Measurements from ENCODE around the gene RPS6KA4. TPM values are rescaled to one million over a fixed set of nuclear protein-coding genes. Genes with fewer than 3 reads are reported as not detected.

Gene RPS6KA4
- total RNA-seq, 1 experiment from 2014 or later = 148 TPM

DNA sequence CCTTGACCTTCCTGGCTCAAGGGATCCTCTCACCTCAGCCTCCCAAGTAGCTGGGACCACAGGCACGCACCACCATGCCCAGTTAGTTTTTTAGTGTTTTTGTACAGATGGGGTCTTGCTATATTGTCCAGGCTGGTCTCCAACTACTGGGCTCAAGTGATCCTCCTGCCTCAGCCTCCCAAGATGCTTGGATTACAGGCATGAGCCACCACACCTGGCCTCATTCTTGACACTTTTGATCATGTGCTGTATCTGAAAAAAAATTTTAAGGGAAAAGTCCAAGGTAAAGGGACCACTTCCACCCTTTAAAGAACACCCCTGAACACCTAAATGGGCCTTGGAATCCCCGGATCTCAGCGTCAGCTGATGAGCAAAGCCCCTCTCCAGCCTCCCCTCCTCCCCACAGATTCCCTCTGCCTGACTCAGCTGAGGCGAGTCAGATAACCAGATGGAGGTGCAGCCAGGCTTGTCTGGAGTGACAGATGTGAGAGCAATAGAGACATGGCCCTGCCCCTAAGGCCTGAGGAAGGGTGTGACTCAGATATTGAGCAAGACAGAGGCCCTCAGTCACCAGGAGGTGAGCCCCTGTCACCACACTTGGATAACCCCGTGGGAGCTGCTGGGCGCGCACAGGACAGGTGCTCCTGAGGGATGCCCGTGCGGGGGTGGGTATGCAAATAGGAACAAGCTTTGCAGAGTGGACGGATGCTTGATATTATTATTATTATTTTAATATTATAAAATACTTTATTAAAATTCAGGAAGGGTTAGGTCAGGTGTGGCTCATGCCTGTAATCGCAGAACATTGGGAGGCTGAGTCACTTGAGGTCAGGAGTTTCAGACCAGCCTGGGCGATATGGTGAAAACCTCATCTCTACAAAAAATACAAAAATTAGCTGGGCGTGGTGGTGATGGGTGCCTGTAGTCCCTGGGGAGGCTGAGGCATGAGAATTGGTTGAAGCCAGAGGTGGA lies 23.9 kb upstream of the RPS6KA4 start:
- no peaks in the 10 kb centered on the region for H3K9me2 ChIP-seq (replicated peaks; ENCODE audit: low read length)
- intact Hi-C loops (cut with micrococcal nuclease) = loop anchor here (2.0 kb wide), 1 partner anchor 18 kb away; the partner anchor contains the start of gene TRMT112
- H2AFZ ChIP-seq (ENCODE audit: low read length) = no peak overlapping the region
- H3K4me1 ChIP-seq (ENCODE audit: insufficient read depth, low read length) = peaks cover 28% of the 10 kb centered on the region
- no TSS peak for BruUV-seq (replicated peaks)
- no peaks in the 10 kb centered on the region for H3K9me3 ChIP-seq (ENCODE audit: low read length)
- no peak overlapping the region for H3K4me3 ChIP-seq (ENCODE audit: low read length)
- no peaks in the 10 kb centered on the region for H3K27me3 ChIP-seq (ENCODE audit: low read length)
- no peaks in the 10 kb centered on the region for H3K36me3 ChIP-seq (ENCODE audit: low read depth, low read length)
- TF ChIP-seq, protein P1, sequence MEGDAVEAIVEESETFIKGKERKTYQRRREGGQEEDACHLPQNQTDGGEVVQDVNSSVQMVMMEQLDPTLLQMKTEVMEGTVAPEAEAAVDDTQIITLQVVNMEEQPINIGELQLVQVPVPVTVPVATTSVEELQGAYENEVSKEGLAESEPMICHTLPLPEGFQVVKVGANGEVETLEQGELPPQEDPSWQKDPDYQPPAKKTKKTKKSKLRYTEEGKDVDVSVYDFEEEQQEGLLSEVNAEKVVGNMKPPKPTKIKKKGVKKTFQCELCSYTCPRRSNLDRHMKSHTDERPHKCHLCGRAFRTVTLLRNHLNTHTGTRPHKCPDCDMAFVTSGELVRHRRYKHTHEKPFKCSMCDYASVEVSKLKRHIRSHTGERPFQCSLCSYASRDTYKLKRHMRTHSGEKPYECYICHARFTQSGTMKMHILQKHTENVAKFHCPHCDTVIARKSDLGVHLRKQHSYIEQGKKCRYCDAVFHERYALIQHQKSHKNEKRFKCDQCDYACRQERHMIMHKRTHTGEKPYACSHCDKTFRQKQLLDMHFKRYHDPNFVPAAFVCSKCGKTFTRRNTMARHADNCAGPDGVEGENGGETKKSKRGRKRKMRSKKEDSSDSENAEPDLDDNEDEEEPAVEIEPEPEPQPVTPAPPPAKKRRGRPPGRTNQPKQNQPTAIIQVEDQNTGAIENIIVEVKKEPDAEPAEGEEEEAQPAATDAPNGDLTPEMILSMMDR (conservative IDR thresholded peaks at IDR 0.05; ENCODE audit: low read depth, low read length) = no peak
- no peak for TF ChIP-seq EZH2phosphoT487 (IDR thresholded peaks at IDR 0.05; ENCODE audit: borderline replicate concordance, low read length)
- TF ChIP-seq EZH2 (IDR thresholded peaks at IDR 0.05; ENCODE audit: low read length, unreplicated experiment) = no peak
- no peaks in the 10 kb centered on the region for H4K20me1 ChIP-seq (ENCODE audit: low read length)
- H3F3A ChIP-seq (ENCODE audit: low read length, unreplicated experiment) = peaks cover 5% of the 10 kb centered on the region
- DNase-seq (peak; percentile 100), ATAC-seq (peak; percentile 87)
- peak overlapping the region; percentile 68 for H3K4me2 ChIP-seq (ENCODE audit: low read length)
- no peak overlapping the region for H3K9ac ChIP-seq (ENCODE audit: low read length)
- H3K27ac ChIP-seq (ENCODE audit: low read length) = peak overlapping the region; percentile 55
- CTCF ChIA-PET = interaction anchor here (0.5 to 1.3 kb wide), 4 partner anchors 18 to 150 kb away, joined by 5 to 8 read pairs (median 7); partner anchors contain the start of genes PRDX5 and TRMT112
- POLR2A ChIA-PET (ENCODE audit: unreplicated experiment) = interaction anchor here (1.5 kb wide), 1 partner anchor 17 kb away, joined by 10 read pairs; the partner anchor contains the start of genes PRDX5 and TRMT112
- H3K79me2 ChIP-seq (ENCODE audit: low read length) = no peaks in the 10 kb centered on the region

DNA sequence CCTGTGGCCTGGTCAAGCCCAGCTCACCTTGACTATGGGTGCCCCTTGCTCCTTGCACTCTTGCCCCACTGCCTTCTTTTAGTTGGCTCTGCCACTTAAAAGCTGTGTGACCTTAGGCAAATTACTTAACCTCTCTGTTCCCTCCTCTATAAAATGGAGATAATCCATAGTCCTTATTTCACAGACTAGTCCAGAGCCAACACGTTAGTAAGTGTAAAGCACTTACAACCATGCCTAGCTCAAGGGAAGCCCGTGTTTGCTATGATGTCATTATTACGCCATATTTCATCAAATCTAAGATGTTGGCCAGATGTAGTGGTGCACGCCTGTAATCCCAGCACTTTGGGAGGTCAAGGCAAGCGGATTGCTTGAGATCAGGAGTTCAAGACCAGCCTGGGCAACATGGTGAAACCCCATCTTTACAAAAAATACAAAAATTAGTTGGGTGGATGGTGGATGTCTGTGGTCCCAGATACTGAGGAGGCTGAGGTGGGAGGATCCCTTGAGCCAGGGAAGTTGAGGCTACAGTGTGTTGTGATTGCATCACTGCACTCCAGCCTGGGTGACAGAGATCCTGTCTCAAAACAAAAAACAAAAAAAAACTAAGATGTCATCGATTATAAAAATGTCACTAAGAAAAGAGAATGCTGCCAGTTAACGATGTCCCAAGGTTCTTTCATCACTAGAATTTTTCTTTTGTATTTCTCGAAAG lies 21.3 kb upstream of the RPS6KA4 start:
- BruUV-seq (replicated peaks) = no TSS peak
- no peak for DNase-seq
- Histone ChIP-seq H3K27ac (ENCODE audit: low read length) (no peak overlapping the region), H3K9me3 (ENCODE audit: low read length) (no peaks in the 10 kb centered on the region), H3K4me1 (ENCODE audit: insufficient read depth, low read length) (peaks cover 16% of the 10 kb centered on the region), H3K36me3 (ENCODE audit: low read depth, low read length) (no peaks in the 10 kb centered on the region), H3K27me3 (ENCODE audit: low read length) (no peaks in the 10 kb centered on the region), H4K20me1 (ENCODE audit: low read length) (no peaks in the 10 kb centered on the region), H3F3A (ENCODE audit: low read length, unreplicated experiment) (peaks cover under 1% of the 10 kb centered on the region), H2AFZ (ENCODE audit: low read length) (no peak overlapping the region), H3K4me3 (ENCODE audit: low read length) (no peak overlapping the region), H3K4me2 (ENCODE audit: low read length) (no peak overlapping the region), H3K9ac (ENCODE audit: low read length) (no peak overlapping the region), H3K79me2 (ENCODE audit: low read length) (no peaks in the 10 kb centered on the region), H3K9me2 (replicated peaks; ENCODE audit: low read length) (no peaks in the 10 kb centered on the region)
- TF ChIP-seq, protein P1 (conservative IDR thresholded peaks at IDR 0.05; ENCODE audit: low read depth, low read length) = no peak
- TF ChIP-seq EZH2 (IDR thresholded peaks at IDR 0.05; ENCODE audit: low read length, unreplicated experiment) = no peak
- ATAC-seq = no peak
- ChIA-PET CTCF (no interaction called here), POLR2A (ENCODE audit: unreplicated experiment) (interaction anchor here (0.7 kb wide), 1 partner anchor 98 kb away, joined by 5 read pairs; no protein-coding TSS in a partner anchor)
- intact Hi-C loops (cut with micrococcal nuclease) = no loop called here

All from PC-3 (cell line).